Activated CD8-positive, alpha-beta memory T cell treated with anti-CD3 and anti-CD28 coated beads for 1 hour (primary cell): ENCODE measurements around the gene SNRNP200.
A peak's percentile ranks its signal among the peaks of the same experiment; 100 is the strongest.
"Not testable (repeated sequence)": the region's sequence is repeated elsewhere in the genome, so short reads cannot be mapped to it uniquely, and the experiment has no call there.

Source experiments
- DNase-seq, 2 donors: peaks; one replicate each; pipeline ENCODE4 v3.0.0-alpha.2; 2020; ENCODE audit warnings: low read depth in 1 of 2; ENCODE audit errors: extremely low read depth in 1 of 2

The SNRNP200 gene

DNA sequence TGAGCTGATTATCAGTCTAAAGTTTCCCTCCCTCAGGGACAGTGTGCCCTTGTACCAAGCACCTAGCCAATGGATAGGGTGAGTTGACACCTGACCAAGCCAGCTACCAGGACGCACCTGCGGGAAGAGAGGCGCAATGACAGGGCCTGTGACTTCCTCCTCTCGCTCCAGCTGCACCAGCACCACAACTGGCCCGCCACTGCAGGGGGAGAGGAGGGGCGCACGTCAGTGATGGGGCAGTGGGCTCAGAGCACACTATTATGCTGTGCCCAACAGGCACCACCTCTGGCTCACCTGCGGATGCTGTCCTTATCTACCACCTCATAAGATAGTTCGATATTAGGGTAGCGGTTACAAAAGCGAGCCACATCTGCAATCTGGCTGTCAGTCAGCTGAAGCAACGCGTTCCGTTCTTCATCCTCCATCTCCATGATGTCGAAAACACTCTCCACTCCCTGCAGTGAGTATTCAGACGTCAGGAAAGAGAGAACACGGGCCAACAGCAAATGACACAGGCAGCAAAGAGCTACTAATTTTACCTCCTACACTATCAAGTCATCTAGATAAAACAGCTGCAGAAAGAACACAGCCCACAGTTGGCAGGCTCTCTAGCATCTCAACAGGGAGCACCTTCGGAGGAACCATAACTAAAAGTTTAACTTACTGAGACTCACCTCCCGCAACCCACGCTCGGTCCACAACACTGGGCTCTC is 28.4 kb downstream of the SNRNP200 start:
- DNase-seq, result no peak

DNA sequence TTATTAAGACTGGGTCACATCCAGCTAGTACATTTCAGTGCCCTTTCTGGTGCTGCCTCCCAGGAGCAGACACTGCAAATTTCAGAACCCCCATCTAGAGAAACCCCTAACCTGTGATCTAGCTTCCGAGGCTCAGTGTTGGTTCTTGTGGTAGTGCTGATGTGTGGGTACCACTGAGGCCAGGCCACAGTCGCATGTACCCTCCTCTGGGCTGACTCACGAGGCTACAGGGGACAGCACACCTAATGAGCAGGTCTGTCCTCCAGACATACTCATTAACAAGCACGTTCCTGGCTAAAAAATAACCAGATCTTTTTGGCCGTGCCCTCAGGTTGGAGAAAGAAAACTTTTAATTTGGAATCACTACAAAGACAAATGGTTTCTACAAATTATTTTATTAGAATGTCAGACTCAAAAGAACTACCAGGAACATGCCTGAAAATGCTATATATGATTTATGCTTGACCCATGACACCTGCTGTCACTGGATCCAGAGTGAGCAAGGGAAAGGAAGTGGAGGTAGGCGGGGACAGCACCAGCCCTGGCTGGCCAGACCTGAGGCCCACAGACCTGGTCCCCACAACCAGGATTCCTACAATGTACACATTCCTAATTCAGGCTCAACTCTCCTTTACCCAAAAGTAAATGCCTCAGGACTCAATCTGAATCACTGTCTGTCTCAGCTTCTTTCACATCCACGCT is 30.8 kb downstream of the SNRNP200 start:
- DNase-seq, result no peak

GRCh38 chr2:96273763-96274162 is 31.6 kb downstream of the SNRNP200 start:
- no peak for DNase-seq

- DNase-seq, result no peak
Measured at GRCh38 chr2:96271995-96272394, 33.4 kb downstream of the SNRNP200 start.

- no peak for DNase-seq
Measured at GRCh38 chr2:96267159-96267971, 38.0 kb downstream of the SNRNP200 start.

- peak; percentile 93 to 95 for DNase-seq
Measured at GRCh38 chr2:96265840-96266679, 39.3 kb downstream of the SNRNP200 start, which contains the start of the genes CIAO1 and TMEM127. TSS of gene CIAO1 (plus strand) at chr2:96266225. CDS start at chr2:96266351, 126 bp downstream. TSS of gene TMEM127 (minus strand) at chr2:96265997. CDS start at chr2:96265381, 616 bp downstream.

- DNase-seq, result peak; percentile 9 to 24
Measured at GRCh38 chr2:96265349-96265839, 40.0 kb downstream of the SNRNP200 start.

GRCh38 chr2:96264656-96265348 is 40.5 kb downstream of the SNRNP200 start:
- DNase-seq, result no peak

DNA sequence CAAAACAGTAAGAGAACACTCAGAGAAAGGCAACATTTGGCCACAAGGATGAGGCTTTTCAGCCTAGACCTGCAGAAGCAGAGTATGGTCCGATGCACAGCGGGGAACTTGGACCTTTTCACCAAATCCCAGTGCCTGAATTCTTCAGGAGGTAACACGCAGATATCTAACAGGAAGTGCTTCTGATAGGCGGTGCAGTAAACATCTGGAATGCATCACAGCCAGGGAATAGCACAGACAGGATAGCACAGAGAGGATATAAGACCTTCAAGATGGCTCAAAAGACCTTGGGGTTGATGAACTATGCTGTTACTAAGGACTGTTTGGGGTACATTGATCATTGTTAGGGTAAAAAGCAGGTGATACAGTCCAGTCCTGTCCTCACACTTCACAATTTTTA is 41.3 kb downstream of the SNRNP200 start:
- no peak for DNase-seq

DNA sequence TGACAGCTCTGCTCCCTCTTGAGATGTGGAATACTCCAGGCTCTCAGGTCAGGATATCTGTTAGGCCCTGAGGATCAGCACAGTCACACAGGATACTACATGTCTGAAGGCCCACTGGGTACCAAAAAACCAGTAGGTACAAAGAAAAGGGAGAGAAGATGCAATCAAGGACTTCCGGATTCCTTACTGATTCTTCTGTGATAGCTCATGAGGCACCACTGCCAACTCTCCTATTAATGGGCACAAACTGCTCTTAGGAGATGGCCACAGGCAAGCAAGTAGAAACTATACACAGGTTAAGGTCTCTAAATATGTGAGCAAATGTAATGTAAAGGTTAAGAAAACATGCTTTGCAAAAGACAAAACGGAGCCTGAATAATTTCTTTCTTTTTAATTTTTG is 43.0 kb downstream of the SNRNP200 start:
- DNase-seq, result no peak

DNA sequence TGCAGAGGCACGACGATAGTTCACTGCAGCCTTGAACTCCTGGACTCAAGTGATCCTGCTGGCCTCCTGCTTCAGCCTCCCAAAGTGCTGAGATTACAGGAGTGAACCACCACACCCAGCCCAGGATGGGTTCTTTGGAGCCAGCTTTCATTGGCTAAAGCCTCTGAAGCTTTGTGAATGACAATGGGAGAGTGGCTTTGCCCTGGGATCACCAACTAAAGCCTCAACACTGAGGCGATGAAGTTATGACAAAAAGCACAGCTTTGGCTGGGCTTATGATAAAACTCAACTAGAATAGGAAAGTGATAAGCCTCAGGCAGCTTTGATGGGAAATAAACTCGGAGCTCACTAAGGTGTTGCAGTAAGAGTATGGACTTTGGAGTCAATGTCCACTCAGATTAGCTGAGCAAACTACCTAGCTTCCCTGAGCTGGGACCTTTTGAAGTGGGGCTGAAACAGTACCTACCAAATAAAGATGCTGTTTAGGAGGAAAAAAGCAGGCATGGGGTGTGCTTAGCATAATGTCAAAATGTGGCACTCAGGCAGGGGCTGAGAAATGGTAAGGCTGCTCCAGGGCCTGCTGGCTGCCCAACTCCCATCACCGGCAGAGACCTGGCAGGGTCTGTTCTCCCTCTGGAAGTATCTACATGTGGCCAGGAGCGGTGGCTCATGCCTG is 43.9 kb downstream of the SNRNP200 start:
- DNase-seq, result no peak

DNA sequence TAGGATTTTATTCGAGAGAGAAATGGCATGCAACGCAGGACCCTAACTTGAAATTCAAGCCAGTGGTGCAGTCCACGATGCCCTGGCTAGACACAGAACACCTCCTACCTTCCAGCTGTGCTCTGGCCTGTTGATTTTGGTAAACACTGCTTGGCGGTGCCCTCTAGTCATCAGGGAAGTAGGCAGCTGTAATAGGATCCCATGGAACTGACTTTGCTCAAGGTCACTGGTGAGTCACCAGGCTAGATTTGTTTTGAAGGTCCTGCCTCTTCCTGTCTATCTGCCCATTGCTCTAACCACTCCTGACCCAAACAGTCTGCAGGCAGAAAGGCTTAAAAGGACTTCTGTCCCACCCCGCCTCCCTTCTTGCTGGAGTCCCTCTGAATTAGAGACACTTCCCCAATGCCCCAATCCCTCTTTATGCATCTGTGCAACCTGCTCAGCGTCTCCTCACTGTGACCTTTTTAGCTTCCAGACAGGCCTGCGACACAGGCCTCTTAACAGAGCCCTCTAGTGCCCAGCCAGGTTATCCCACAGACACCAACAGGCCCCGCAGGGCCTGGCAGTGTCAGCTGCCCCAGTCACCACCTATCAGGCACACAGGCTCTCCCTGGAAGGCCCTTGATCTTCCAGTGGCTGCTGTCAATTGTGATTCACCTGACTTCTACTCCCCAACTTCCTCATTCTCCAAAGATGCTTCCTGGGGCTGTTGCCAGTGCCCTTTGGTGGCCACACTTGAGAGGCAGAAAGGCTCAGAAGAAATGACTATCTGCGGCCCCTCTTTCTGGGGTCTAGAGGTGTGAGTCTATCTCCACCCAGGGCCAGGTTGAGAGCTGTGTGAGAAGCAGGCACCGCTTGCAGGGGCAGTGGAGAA is 44.7 kb downstream of the SNRNP200 start:
- DNase-seq, result no peak

GRCh38 chr2:96259497-96259921 is 45.8 kb downstream of the SNRNP200 start:
- no peak for DNase-seq

DNA sequence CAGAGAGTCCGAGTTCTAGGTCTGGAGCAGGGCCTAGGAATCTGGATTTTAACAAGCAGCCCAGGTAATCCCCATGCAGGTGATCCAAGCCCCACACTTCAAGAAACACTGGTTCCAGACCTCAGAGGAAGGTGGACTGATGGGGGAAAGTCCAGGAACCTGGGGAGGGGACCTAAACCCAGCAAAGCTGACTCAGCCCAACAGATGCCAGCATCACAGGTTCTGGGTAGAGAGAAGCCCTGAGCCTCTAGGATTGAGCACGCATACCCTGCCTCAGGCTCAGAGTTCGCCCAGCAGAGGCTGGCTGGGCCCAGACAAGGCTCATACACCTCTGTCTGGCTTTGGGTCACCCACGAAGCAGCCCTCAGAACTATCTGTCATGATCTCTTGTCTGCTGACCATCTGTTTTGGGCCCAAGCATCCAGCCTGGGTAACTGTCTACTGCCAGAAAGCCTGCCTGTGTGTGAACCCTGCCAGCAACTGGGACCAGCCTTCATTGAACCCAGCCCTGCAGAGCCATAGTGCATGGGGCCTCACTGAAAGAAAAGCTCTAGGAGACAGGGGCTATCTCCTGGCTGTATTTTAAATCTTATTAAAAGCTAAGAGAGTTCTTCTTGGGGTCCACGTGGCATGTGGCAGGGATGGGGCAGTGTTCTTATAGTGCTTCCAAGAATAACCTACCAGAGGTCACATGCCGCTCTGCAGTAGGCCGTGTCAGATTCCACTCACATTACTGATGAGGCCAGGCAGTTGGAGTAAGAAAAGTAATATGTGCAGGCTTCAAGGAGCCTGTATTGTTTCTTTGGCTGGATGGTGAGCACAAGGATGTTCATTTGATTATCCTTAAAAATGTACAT is 47.0 kb downstream of the SNRNP200 start:
- DNase-seq, result no peak

GRCh38 chr2:96257744-96258143 is 47.6 kb downstream of the SNRNP200 start:
- not testable (repeated sequence) for DNase-seq

DNA sequence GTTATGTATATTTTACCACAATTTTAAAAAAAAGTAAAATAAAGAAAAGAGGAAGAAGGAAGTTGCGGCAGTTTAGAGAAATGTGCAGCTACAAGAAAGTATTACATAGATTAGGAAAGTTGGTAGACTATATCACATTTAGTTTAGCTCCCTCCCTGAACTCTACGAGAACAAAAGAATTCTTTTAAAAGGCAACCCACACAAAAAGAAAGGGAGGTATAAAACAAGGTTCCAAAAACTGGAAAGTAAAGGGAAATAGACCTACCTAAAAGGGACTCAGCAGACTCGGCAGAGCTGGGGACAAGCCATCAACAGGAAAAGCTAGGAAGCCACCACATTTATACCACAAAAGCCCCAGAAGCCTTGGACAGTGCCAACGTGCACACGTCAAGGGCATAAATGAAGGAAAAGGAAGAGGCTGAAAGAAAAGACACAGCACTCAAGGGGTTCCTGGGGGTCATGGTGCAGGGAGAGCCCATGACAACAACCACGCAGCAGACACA is 48.7 kb downstream of the SNRNP200 start:
- no peak for DNase-seq

DNA sequence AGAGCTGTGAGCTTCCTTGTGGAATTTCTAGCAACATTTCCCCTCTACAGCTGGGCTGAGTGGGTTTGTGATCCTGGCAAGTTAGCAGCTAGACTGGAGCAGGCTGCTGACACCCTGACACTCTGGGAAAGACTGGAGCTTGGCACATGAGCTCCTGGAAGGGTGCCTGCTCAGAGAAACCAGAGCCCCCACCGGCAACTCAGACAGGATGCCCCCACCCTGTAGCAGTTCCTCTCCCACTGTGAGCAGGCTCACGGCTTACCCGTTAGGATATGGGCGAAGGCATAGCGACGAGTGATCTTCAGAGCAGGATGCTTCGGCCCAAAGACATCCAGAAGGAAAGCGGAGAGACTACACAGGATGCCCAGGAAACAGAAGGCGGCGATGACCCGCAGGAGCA is 50.8 kb downstream of the SNRNP200 start:
- DNase-seq, result no peak
